K562 (cell line): ENCODE data around the gene DCTD. TPM values are rescaled to one million over a fixed set of nuclear protein-coding genes. Genes with fewer than 3 reads are reported as not detected.

Source experiments
- ATAC-seq: fragments of 200-7000 bp; cut with Tn5 transposase; 3 replicates; pipeline ENCODE4 v1.9.1; 2020; ENCODE audit warnings: moderate library complexity
- BruUV-seq: library from RNA; stranded (reverse); fragments of 400-500 nt; replicated peaks from 2 replicates; lab custom pipeline; 2021; lab: Mats Ljungman, UMichigan
- CTCF ChIA-PET: fragments of 300-600 bp; formaldehyde crosslinking; extraction: SDS; loops from one replicate; lab custom pipeline; 2021; ENCODE audit warnings: low intra/inter-chr PET ratio; lab: Yijun Ruan, JAX
- POLR2A ChIA-PET: fragments of 300-600, 350-650 bp; sonication (Branson Sonifier 250); formaldehyde crosslinking; extraction: SDS; loops from one replicate; lab custom pipeline; 2021; ENCODE audit warnings: antibody characterized with exemption, inconsistent platforms; lab: Yijun Ruan, JAX
- DNase-seq, 4 experiments: peaks; one replicate each; pipeline versions ENCODE4 v3.0.0 to v3.0.0-alpha.2; 2011 to 2018; ENCODE audit warnings: low spot score in 3 of 4, mixed read lengths in 3 of 4; ENCODE audit errors: extremely low read depth in 1 of 4
- FAIRE-seq: peaks from 2 replicates; lab custom pipeline; 2011; peaks lifted over from hg19 to GRCh38; lab: Jason Lieb, UNC
- H2AFZ ChIP-seq: 2 replicates; pipeline ENCODE4 v1.6.0; 2011; ENCODE audit warnings: low read depth, low read length, control low read depth, inconsistent platforms
- H3K27ac ChIP-seq: fragments of 200-600 bp; 3 replicates; pipeline ENCODE4 v1.8.0; 2011; ENCODE audit warnings: low read depth, mild to moderate bottlenecking, control low read depth, inconsistent platforms, low read length, moderate library complexity, mixed read lengths; ENCODE audit errors: extremely low read depth
- H3K27me3 ChIP-seq, 2 experiments: fragments of 300-600 bp in 1 of 2; 2 replicates in 1 of 2; 3 replicates in 1 of 2; pipeline versions ENCODE4 v1.6.0 to v1.8.0; 2011; ENCODE audit warnings: inconsistent platforms in 2 of 2, low read length in 2 of 2, mild to moderate bottlenecking in 1 of 2, mixed read lengths in 1 of 2, moderate library complexity in 1 of 2; ENCODE audit not compliant: control insufficient read depth in 2 of 2, insufficient read depth in 2 of 2
- H3K36me3 ChIP-seq: fragments of 300-600 bp; 3 replicates; pipeline ENCODE4 v1.8.0; 2011; ENCODE audit warnings: mild to moderate bottlenecking, low read length, inconsistent platforms; ENCODE audit not compliant: control insufficient read depth, insufficient read depth
- H3K4me1 ChIP-seq, 2 experiments: fragments of 200-600 bp in 1 of 2; replicated peaks in 1 of 2; 2 replicates in 1 of 2; 3 replicates in 1 of 2; pipeline versions ENCODE4 v1.5.1 to v1.8.0; 2011; ENCODE audit warnings: inconsistent platforms in 2 of 2, low read length in 2 of 2, mild to moderate bottlenecking in 1 of 2, mixed read lengths in 1 of 2, moderate library complexity in 1 of 2; ENCODE audit not compliant: control insufficient read depth in 2 of 2, insufficient read depth in 2 of 2
- H3K4me2 ChIP-seq: 2 replicates; pipeline ENCODE4 v1.6.1; 2011; ENCODE audit warnings: low read length, control low read depth, inconsistent platforms, mixed read lengths; ENCODE audit not compliant: insufficient read depth
- H3K4me3 ChIP-seq: fragments of 200-600 bp; sonication (generic), shearing (Covaris generic); 2 replicates; pipeline ENCODE4 v1.5.1; 2016; ENCODE audit warnings: control low read depth, inconsistent platforms
- H3K79me2 ChIP-seq: fragments of 200-600 bp; 3 replicates; pipeline ENCODE4 v1.8.0; 2011; ENCODE audit warnings: low read length, inconsistent platforms; ENCODE audit not compliant: control insufficient read depth, insufficient read depth
- H3K9ac ChIP-seq, 2 experiments: 2 replicates each; pipeline versions ENCODE4 v1.6.0 to v1.6.1; 2011; ENCODE audit warnings: low read depth in 2 of 2, low read length in 2 of 2, control low read depth in 1 of 2, inconsistent platforms in 1 of 2, mild to moderate bottlenecking in 1 of 2, mixed read lengths in 1 of 2; ENCODE audit not compliant: insufficient read depth in 1 of 2
- H3K9me1 ChIP-seq: one replicate; pipeline ENCODE4 v1.6.0; 2011; ENCODE audit warnings: inconsistent platforms, mild to moderate bottlenecking, low read length, moderate library complexity; ENCODE audit not compliant: control insufficient read depth, insufficient read depth
- H3K9me3 ChIP-seq: replicated peaks from 2 replicates; pipeline ENCODE4 v1.5.1; 2011; ENCODE audit warnings: low read depth, low read length, inconsistent platforms; ENCODE audit not compliant: control insufficient read depth, insufficient read depth
- H4K20me1 ChIP-seq: replicated peaks from 2 replicates; pipeline ENCODE4 v1.6.1; 2011; ENCODE audit warnings: low read length, inconsistent platforms, mixed read lengths; ENCODE audit not compliant: control insufficient read depth, insufficient read depth
- BACH1 ChIP-seq: fragments of 200-800 bp; sonication (Bioruptor generic); IDR thresholded peaks from 2 replicates; pipeline ENCODE4 v1.6.1; 2016; ENCODE audit warnings: missing genetic modification characterization, missing compliant biosample characterization
- GTF2A2 ChIP-seq: IDR thresholded peaks from 2 replicates; pipeline ENCODE4 v1.6.1; 2016; ENCODE audit warnings: mild to moderate bottlenecking, missing genetic modification characterization, missing compliant biosample characterization
- KAT8 ChIP-seq: fragments of 450-650 bp; IDR thresholded peaks from 2 replicates; pipeline ENCODE4 v1.6.1; 2016; ENCODE audit warnings: low read depth, mild to moderate bottlenecking
- NCOA1 ChIP-seq: fragments of 450-650 bp; IDR thresholded peaks from 2 replicates; pipeline ENCODE4 v1.6.1; 2016; ENCODE audit warnings: low read depth
- RBBP5 ChIP-seq: fragments of 200-600 bp; sonication (generic); IDR thresholded peaks from 2 replicates; pipeline ENCODE4 v1.6.1; 2012; ENCODE audit warnings: borderline replicate concordance, mild to moderate bottlenecking, low read length, control low read depth, inconsistent platforms; ENCODE audit not compliant: insufficient read depth, poor library complexity, severe bottlenecking
- SREBF1 ChIP-seq: fragments of 150-350 bp; IDR thresholded peaks from 2 replicates; pipeline ENCODE4 v1.6.1; 2014; ENCODE audit warnings: antibody characterized with exemption, low read depth, low read length, borderline replicate concordance
- SRSF9 ChIP-seq: fragments of 200-400 bp; formaldehyde crosslinking; IDR thresholded peaks from 2 replicates; pipeline ENCODE4 v1.6.1; 2017; ENCODE audit warnings: low read depth, low read length, borderline replicate concordance
- TAL1 ChIP-seq: fragments of 450-650 bp; IDR thresholded peaks from 2 replicates; pipeline ENCODE4 v1.6.1; 2016; ENCODE audit warnings: mild to moderate bottlenecking
- TBL1XR1 ChIP-seq, 2 experiments: IDR thresholded peaks; 2 replicates each; pipeline ENCODE4 v1.6.1; 2012; ENCODE audit warnings: improper control_type of control experiment in 2 of 2, low read length in 2 of 2, mild to moderate bottlenecking in 1 of 2
- TOE1 ChIP-seq, 2 experiments: fragments of 450-650 bp in 1 of 2; sonication (generic) in 1 of 2; formaldehyde crosslinking in 1 of 2; IDR thresholded peaks; 2 replicates each; pipeline versions ENCODE4 v1.7.1 to v1.8.0; 2016 to 2022; ENCODE audit warnings: borderline replicate concordance in 2 of 2, mild to moderate bottlenecking in 2 of 2, antibody characterized with exemption in 1 of 2, inconsistent platforms in 1 of 2, low read depth in 1 of 2, missing genetic modification reagents in 1 of 2, moderate library complexity in 1 of 2
- ZNF263 ChIP-seq: sonication (generic); formaldehyde crosslinking; IDR thresholded peaks from 2 replicates; pipeline ENCODE4 v1.8.0; 2022; ENCODE audit warnings: mild to moderate bottlenecking, missing genetic modification reagents, borderline replicate concordance
- ZNF707 ChIP-seq: fragments of 250-450 bp; sonication (Bioruptor Pico); conservative IDR thresholded peaks from 2 replicates; pipeline ENCODE4 v1.8.0; 2022; ENCODE audit warnings: inconsistent platforms, mild to moderate bottlenecking, moderate library complexity
- WGBS: fragments of 100-300 bp; shearing (Covaris generic); methylation state at CpG from one replicate; pipeline ENCODE4 v1.1.6; 2016; ENCODE audit warnings: low coverage, mixed read lengths; ENCODE audit not compliant: insufficient coverage; ENCODE audit errors: missing lambda C conversion rate; 5-methylcytosine and 5-hydroxymethylcytosine counted together
- in situ Hi-C: fragments of 300-500 bp; cut with MboI; formaldehyde crosslinking; loops from 4 replicates; pipeline ENCODE4 v1.15.0; 2018; ENCODE audit warnings: inconsistent platforms, mixed read lengths
- intact Hi-C: fragments of 100-400 bp; cut with micrococcal nuclease; formaldehyde crosslinking; loops from 2 replicates; pipeline ENCODE4 v1.14.2; 2022
- polyA plus RNA-seq, 8 experiments: library from polyadenylated mRNA; depleted of rRNA in 4 of 8; stranded (reverse) in 5 of 8; unstranded in 3 of 8; fragments of >200 nt; fragmentation: Nextera tagmentation in 2 of 8; fragmentation: Illumina TruSeq in 1 of 8; extraction: Ambion mirVana in 2 of 8; extraction: Trizol in 1 of 8; gene quantifications; 2 replicates each; pipeline versions ENCODE4 v1.2.1 to v1.2.3, GENCODE V29; 2011 to 2014; ENCODE audit warnings: inconsistent platforms in 1 of 8, missing spikeins in 1 of 8
- total RNA-seq, 7 experiments: library from RNA; depleted of rRNA in 6 of 7; stranded (reverse); fragments of >200 nt in 6 of 7; fragmentation: Illumina TruSeq in 2 of 7; extraction: Trizol in 2 of 7; gene quantifications; 2 replicates each; pipeline versions ENCODE4 v1.2.1 to v1.2.3, GENCODE V29; 2011 to 2021; ENCODE audit warnings: low replicate concordance in 1 of 7
- TF ChIP-seq, protein P1 (sequence below): fragments of 450-650 bp; formaldehyde crosslinking; IDR thresholded peaks from 2 replicates; pipeline ENCODE4 v1.4.0; 2020; ENCODE audit warnings: mild to moderate bottlenecking, moderate library complexity

Gene DCTD
- total and polyA plus RNA-seq, 9 of the 15 experiments (the other 6 are each of a cell fraction or from before 2014, with no cell fraction given), result 38.7 to 114 (median 76.5) TPM

DNA sequence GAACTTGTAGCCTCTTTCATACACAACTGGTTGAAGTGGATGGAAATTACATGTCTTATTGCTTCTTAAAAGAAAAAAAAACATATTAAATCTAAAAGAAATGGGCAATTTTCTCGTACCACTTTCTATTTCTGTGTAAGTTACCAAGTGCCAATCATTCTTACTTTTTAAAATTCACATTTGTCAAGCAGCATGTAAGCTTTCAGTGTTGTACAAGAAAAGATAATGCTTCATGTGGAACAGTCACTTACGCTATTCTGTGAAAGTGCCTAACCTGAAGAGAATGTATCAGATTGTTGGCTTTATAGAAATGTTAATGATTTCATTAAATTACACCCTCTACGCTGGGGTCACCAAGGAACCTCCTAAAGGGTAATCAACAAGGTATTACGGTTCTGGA is 4.4 kb upstream of the DCTD start:
- no peak overlapping the region for H2AFZ ChIP-seq

DNA sequence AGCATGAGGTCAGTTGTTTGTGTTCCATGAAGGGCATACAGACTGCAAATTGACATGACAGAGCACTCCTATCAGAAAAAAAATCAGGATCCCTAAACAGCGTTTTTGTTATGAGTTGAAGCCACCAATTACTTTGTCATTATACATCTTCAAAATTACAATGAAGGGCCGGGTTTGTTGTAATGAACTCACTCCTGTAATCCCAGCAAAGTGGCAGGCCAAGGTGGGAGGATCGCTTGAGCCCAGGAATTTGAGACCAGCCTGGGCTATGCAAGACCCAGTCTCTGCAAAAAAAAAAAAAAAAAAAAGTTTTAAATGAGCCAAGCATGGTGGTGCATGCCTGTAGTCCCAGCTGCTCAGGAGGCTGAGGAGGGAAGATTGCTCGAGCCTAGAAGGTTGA is 3.5 kb upstream of the DCTD start:
- Histone ChIP-seq H3K36me3 (peaks cover 2% of the 10 kb centered on the region; the same call in 1 of the 3 replicates), H2AFZ (no peak overlapping the region), H3K27ac (no peak overlapping the region), H3K4me3 (no peak overlapping the region), H3K4me2 (no peak overlapping the region), H3K9me3 (no peaks in the 10 kb centered on the region), H3K4me1 (peaks cover 17 to 20% of the 10 kb centered on the region in 2 experiments), H4K20me1 (no peaks in the 10 kb centered on the region), H3K27me3 (no peaks in the 10 kb centered on the region), H3K79me2 (peaks cover 13% of the 10 kb centered on the region), H3K9me1 (no peaks in the 10 kb centered on the region), H3K9ac (no peak overlapping the region)
- intact Hi-C loops, result no loop called here
- DNase-seq (no peak), FAIRE-seq (no peak), ATAC-seq (no peak)
- ChIA-PET CTCF (no interaction called here), POLR2A (no interaction called here)
- 29% methylated on average over 4 of the region's 4 CpGs for WGBS
- no peak for TF ChIP-seq NCOA1
- no peak for TF ChIP-seq GTF2A2 (tag)
- TF ChIP-seq TOE1 (IDR thresholded peaks at IDR 0.05; ENCODE audit: borderline replicate concordance), result no peak
- TF ChIP-seq TOE1 (CRISPR knock-in tag; IDR thresholded peaks at IDR 0.05; ENCODE audit: borderline replicate concordance, low read depth), result no peak
- no peak for TF ChIP-seq TAL1
- TF ChIP-seq, protein P1, sequence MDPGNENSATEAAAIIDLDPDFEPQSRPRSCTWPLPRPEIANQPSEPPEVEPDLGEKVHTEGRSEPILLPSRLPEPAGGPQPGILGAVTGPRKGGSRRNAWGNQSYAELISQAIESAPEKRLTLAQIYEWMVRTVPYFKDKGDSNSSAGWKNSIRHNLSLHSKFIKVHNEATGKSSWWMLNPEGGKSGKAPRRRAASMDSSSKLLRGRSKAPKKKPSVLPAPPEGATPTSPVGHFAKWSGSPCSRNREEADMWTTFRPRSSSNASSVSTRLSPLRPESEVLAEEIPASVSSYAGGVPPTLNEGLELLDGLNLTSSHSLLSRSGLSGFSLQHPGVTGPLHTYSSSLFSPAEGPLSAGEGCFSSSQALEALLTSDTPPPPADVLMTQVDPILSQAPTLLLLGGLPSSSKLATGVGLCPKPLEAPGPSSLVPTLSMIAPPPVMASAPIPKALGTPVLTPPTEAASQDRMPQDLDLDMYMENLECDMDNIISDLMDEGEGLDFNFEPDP (CRISPR knock-in tag), result no peak
- TF ChIP-seq ZNF707 (CRISPR knock-in tag), result no peak
- TF ChIP-seq ZNF263 (CRISPR knock-in tag), result no peak
- in situ Hi-C loops, result no loop called here
- no TSS peak for BruUV-seq

More for the DNA sequence above, 4.4 kb upstream of the DCTD start:
- H3K4me1 ChIP-seq, result peaks cover 11 to 13% of the 10 kb centered on the region in 2 experiments
- in situ Hi-C loops, result no loop called here
- CTCF ChIA-PET, result no interaction called here
- TF ChIP-seq SREBF1, result no peak
- no peak for TF ChIP-seq TBL1XR1 (IDR thresholded peaks at IDR 0.05; ENCODE audit: low read length in 2 of 2)
- TF ChIP-seq KAT8, result no peak
- TF ChIP-seq RBBP5, result no peak
- TF ChIP-seq BACH1 (tag), result no peak
- no peak for TF ChIP-seq SRSF9
- TF ChIP-seq, all 486 proteins: peak for 0
- no peak for FAIRE-seq
- Histone ChIP-seq H3K36me3 (no peaks in the 10 kb centered on the region), H3K9me3 (no peaks in the 10 kb centered on the region), H3K79me2 (peaks cover 3% of the 10 kb centered on the region), H3K27ac (no peak overlapping the region), H3K4me3 (no peak overlapping the region), H3K9ac (no peak overlapping the region), H4K20me1 (no peaks in the 10 kb centered on the region), H3K9me1 (no peaks in the 10 kb centered on the region), H3K4me2 (no peak overlapping the region), H3K27me3 (no peaks in the 10 kb centered on the region)
- no peak for DNase-seq
- WGBS, result 55% methylated on average over 4 of the region's 4 CpGs
- BruUV-seq, result no TSS peak
- intact Hi-C loops, result no loop called here
- no peak for ATAC-seq
- POLR2A ChIA-PET, result no interaction called here
